AML-193 (cell line): ENCODE data around the gene OGDH.
"Not testable (repeated sequence)": the region's sequence is repeated elsewhere in the genome, so short reads cannot be mapped to it uniquely, and the experiment has no call there.

Experiments
- DNase-seq, 2 experiments: peaks; one replicate each; lab custom pipeline; 2025; lab: John Stamatoyannopoulos, UW

OGDH gene

GRCh38 chr7:44606341-44607140, at the start of gene OGDH:
Gene OGDH, plus strand, starts transcription at chr7:44606627. Its CDS starts 17,717 bp downstream, at chr7:44624344.
- DNase-seq: peak; percentile 93 to 94

- DNase-seq: no peak
These were observed 48.9 kb upstream of the OGDH start for GRCh38 chr7:44557485-44557884.

GRCh38 chr7:44559485-44559884, 46.9 kb upstream of the OGDH start:
- no peak for DNase-seq

GRCh38 chr7:44561481-44561880, 44.9 kb upstream of the OGDH start:
- DNase-seq: no peak

- DNase-seq: no peak
These were observed 44.3 kb upstream of the OGDH start for GRCh38 chr7:44561962-44562621.

- not testable (repeated sequence) for DNase-seq
These were observed 43.8 kb upstream of the OGDH start for GRCh38 chr7:44562622-44562962.

- no peak for DNase-seq
These were observed 43.2 kb upstream of the OGDH start for GRCh38 chr7:44563171-44563679.

- no peak for DNase-seq
These were observed 41.8 kb upstream of the OGDH start for GRCh38 chr7:44564606-44565005.

- peak; percentile 18 to 48 for DNase-seq
These were observed 41.2 kb upstream of the OGDH start for GRCh38 chr7:44565097-44565794.

GRCh38 chr7:44565795-44566559, 40.5 kb upstream of the OGDH start:
- no peak for DNase-seq

- no peak for DNase-seq
These were observed 39.7 kb upstream of the OGDH start for GRCh38 chr7:44566680-44567079.

GRCh38 chr7:44567884-44568283, 38.5 kb upstream of the OGDH start:
- DNase-seq: no peak

- no peak for DNase-seq
These were observed 37.5 kb upstream of the OGDH start for GRCh38 chr7:44568771-44569560.

- no peak for DNase-seq
These were observed 36.5 kb upstream of the OGDH start for GRCh38 chr7:44569959-44570358.

GRCh38 chr7:44572771-44573170, 33.7 kb upstream of the OGDH start:
- DNase-seq: no peak

GRCh38 chr7:44573464-44574286, 32.8 kb upstream of the OGDH start, which contains the start of gene DDX56:
Gene DDX56, minus strand, starts transcription at chr7:44573908. Its CDS starts 13 bp downstream, at chr7:44573895.
- DNase-seq: peak; percentile 91 to 94

- DNase-seq: no peak
These were observed 32.0 kb upstream of the OGDH start for GRCh38 chr7:44574287-44574872.

- DNase-seq: no peak
These were observed 31.4 kb upstream of the OGDH start for GRCh38 chr7:44575054-44575453.

GRCh38 chr7:44576228-44576627, 30.2 kb upstream of the OGDH start:
- DNase-seq: no peak
